ENCODE measurements around the gene IL11.

Gene IL11

DNA sequence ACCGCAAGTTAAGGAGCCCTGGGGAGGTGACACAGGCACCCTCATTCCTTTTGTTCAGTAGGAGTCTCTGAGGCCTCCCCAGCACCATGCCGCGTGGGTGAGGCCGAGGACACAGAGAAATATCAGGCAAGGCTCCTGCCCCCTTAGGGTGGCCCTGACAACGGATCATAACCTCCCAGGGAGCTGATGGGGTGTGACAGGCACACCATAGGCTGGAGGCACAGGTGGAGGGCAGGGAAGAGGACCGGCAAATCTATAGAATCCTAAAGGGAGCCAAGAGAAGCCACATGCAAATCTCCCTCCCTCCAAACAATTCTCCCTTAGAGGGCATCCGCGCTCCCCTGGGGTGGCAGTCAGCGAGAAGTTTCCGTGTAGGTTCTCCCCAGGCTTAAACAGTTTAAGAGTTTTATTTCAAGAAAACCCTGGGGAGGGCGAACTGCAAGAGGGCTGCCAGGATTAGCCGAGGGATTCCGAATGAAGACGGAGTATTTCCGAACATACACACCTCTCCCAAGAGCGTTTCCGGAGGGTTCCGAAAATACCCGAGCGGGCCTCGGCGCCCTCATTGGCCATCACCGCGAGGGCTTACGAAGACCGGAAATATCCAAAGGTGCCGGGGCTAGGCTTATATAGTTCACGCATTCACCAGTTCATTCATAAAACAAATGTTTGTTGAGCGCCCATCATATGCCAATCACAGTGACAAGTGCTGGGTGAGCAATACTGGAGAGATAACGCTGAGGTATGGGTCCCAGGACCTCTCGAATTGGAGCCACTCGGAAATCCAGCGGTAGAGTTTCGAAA lies 14.9 kb upstream of the IL11 start:
- no peaks in the 10 kb centered on the region for H3K27me3 ChIP-seq
- DNase-seq = peak; percentile 99
- peaks cover 0 to 53% (median 47%) of the 10 kb centered on the region in 4 donors for H3K4me1 ChIP-seq
- TF ChIP-seq, protein P1, sequence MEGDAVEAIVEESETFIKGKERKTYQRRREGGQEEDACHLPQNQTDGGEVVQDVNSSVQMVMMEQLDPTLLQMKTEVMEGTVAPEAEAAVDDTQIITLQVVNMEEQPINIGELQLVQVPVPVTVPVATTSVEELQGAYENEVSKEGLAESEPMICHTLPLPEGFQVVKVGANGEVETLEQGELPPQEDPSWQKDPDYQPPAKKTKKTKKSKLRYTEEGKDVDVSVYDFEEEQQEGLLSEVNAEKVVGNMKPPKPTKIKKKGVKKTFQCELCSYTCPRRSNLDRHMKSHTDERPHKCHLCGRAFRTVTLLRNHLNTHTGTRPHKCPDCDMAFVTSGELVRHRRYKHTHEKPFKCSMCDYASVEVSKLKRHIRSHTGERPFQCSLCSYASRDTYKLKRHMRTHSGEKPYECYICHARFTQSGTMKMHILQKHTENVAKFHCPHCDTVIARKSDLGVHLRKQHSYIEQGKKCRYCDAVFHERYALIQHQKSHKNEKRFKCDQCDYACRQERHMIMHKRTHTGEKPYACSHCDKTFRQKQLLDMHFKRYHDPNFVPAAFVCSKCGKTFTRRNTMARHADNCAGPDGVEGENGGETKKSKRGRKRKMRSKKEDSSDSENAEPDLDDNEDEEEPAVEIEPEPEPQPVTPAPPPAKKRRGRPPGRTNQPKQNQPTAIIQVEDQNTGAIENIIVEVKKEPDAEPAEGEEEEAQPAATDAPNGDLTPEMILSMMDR (IDR thresholded peaks at IDR 0.05) = no peak
- H3K9me3 ChIP-seq = no peaks in the 10 kb centered on the region
- H3K36me3 ChIP-seq = peaks cover 4 to 32% (median 25%) of the 10 kb centered on the region in 3 donors
- H3K4me3 ChIP-seq = peak overlapping the region; percentile 78 to 93
- intact Hi-C loops (cut with DNase I; ENCODE audit: low total_unique reads) = loop anchor here (2.0 to 5.0 kb wide), 2 partner anchors 46 to 83 kb away; partner anchors contain the start of gene KMT5C
- peak overlapping the region; percentile 85 to 94 for H3K27ac ChIP-seq

DNA sequence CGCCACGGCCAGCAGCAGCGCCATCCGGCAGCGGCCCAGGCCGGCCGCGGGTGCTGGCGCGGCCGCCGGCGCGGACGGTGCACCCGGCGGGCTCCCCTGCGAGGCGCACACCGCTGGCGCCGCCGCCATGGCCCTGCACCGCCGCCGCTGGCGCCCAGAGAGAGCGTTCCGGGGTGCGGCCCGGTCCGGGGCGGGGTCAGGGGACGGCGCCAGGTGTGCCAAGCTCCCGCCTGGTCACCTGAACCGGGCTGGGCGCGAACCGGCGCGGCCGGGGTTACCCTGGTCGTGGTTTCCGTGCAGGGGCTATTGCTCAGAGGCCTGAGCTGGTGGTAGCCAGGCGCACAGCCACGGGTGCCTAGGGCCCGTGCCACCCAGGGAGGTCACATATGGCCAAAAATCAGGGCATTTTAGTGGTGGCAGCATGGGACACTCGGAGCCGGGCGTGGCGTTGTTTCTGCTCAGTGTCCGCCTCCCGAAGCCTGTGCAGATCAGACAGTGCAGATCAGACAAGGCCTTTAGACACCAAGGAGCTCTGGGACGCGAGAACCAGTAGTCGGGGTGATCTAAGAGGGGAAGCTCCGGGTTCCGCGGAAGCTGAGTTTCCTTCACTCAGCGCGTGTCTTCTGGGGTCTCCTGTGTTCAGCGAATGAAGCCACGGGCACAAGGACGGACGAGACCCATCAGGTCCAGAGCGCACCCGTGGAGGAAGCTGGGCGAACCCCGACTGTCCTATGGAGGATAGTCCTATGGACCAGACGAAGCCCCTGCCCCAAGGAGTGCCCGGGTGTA lies 14.1 kb upstream of the IL11 start, which contains the start of gene TMEM238:
TSS of gene TMEM238 (minus strand) at position 162 of the 789 bp plus-strand sequence. CDS start at position 129, 33 bp downstream.
- peaks cover 4 to 24% (median 24%) of the 10 kb centered on the region in 3 donors for H3K36me3 ChIP-seq
- DNase-seq = no peak
- H3K4me1 ChIP-seq = peaks cover 0 to 47% (median 45%) of the 10 kb centered on the region in 4 donors
- TF ChIP-seq, protein P1 (IDR thresholded peaks at IDR 0.05) = no peak
- no peaks in the 10 kb centered on the region for H3K27me3 ChIP-seq
- intact Hi-C loops (cut with DNase I; ENCODE audit: low total_unique reads) = loop anchor here (2.0 to 5.0 kb wide), 2 partner anchors 46 to 82 kb away; partner anchors contain the start of gene KMT5C
- peak within 1 kb of the TSS; percentile 85 to 94 for H3K27ac ChIP-seq
- H3K9me3 ChIP-seq = no peaks in the 10 kb centered on the region
- peak within 1 kb of the TSS; percentile 78 to 93 for H3K4me3 ChIP-seq

DNA sequence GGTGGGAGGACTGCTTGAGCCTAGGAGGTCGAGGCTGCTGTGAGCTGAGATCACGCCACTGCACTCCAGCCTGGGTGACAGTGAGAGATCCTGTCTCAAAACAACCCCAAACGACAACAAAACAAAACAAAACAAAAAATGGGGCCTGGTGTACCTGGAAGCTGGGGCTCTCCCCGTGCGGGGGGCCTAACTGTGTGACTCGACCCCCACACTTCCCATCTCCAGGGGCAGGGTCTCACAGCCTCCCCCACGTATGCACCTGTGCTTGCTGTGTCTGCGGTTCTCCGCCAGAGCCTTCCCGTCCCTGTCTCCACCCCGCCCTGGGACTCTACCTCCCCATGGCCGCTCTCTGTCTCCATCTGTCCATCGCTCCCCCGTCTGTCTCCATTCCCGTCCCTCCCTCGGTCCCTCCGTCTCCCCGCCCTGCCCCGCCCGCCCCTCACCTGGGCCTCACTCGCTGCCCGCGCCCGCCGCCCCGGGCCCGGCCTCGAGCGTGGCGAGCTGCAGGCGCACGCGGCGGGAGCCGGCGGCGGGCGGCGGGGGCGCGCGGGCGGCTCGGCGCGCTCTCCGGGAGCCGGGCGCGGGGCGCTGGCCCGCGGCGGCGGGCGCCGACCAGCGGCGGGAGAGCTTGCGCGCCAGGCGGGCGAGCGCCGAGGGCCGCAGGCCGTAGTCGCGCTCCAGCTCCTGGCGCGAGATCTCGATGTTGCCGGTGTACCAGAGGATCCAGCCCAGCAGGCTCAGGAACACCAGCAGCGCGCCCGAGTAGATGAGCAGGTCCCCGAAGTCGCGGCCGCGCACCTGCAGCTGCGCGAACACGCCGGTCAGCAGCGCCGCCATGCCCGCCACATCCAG lies 13.2 kb upstream of the IL11 start:
- H3K4me1 ChIP-seq = peaks cover 0 to 39% (median 38%) of the 10 kb centered on the region in 4 donors
- no peaks in the 10 kb centered on the region for H3K9me3 ChIP-seq
- no peaks in the 10 kb centered on the region for H3K27me3 ChIP-seq
- no peak for DNase-seq
- peak overlapping the region; percentile 85 to 94 for H3K27ac ChIP-seq
- intact Hi-C loops (cut with DNase I; ENCODE audit: low total_unique reads) = loop anchor here (2.0 to 5.0 kb wide), 2 partner anchors 45 to 81 kb away; partner anchors contain the start of gene KMT5C
- peaks cover 2 to 16% (median 16%) of the 10 kb centered on the region in 3 donors for H3K36me3 ChIP-seq
- H3K4me3 ChIP-seq = peak overlapping the region; percentile 78 to 93
- TF ChIP-seq, protein P1 (IDR thresholded peaks at IDR 0.05) = peak in 1 of 2 experiments; percentile 17

DNA sequence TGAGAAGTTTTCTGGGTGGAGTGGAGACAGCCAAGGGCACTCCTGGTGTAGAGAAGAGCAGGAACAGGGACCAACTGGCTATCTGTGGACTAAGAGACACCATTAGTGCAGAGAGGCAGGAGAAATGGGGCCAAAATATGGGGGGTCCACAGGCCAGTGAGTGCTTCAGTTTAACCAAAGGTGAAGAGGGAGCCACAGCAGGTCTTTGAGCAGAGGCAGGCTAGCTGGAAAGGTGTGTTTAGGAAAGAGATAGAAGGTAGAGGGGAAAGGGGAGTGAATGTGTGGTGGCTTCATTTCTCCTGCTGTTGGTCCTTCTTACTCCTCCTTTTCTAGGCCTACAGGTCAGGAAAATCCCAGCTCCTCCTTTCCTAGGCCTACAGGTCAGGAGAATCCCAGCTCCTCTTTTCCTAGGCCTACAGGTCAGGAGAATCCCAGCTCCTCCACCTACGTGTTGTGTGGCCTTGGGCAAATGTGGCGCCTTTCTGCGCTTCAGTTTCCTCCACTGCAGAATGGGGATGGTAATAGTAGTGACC lies 12.3 kb upstream of the IL11 start:
- Histone ChIP-seq H3K9me3 (no peaks in the 10 kb centered on the region), H3K27ac (no peak overlapping the region), H3K4me3 (no peak overlapping the region), H3K36me3 (peaks cover 0 to 7% (median 6%) of the 10 kb centered on the region in 3 donors), H3K4me1 (peaks cover 0 to 30% (median 29%) of the 10 kb centered on the region in 4 donors), H3K27me3 (peaks cover 0 to 4% of the 10 kb centered on the region in 2 donors)
- intact Hi-C loops (cut with DNase I; ENCODE audit: low total_unique reads) = loop anchor here (5.0 kb wide), 1 partner anchor 80 kb away; no protein-coding TSS in a partner anchor
- DNase-seq = no peak
- TF ChIP-seq, protein P1 (IDR thresholded peaks at IDR 0.05) = no peak

Data from tibial artery (tissue), 4 donors.